ENCODE results near the gene MRPL11.

- TF ChIP-seq CTCF (IDR thresholded peaks at IDR 0.05 in 2 of 3, conservative IDR thresholded peaks at IDR 0.05 in 1 of 3; ENCODE audit: control insufficient read depth in 2 of 3, extremely low read depth in 1 of 3, insufficient read depth in 1 of 3, low read depth in 3 of 3, low read length in 3 of 3): no peak
- TF ChIP-seq USF2 (IDR thresholded peaks at IDR 0.05; ENCODE audit: borderline replicate concordance, low read depth, low read length): no peak
- no peak for TF ChIP-seq SUPT20H (IDR thresholded peaks at IDR 0.05; ENCODE audit: borderline replicate concordance, control insufficient read depth, low read depth, low read length)
- TF ChIP-seq CEBPB (IDR thresholded peaks at IDR 0.05; ENCODE audit: borderline replicate concordance in 1 of 2, low read depth in 2 of 2, low read length in 2 of 2): no peak
- TF ChIP-seq POLR2A (IDR thresholded peaks at IDR 0.05; ENCODE audit: low read depth, low read length): no peak
- no peak for TF ChIP-seq NFYB (IDR thresholded peaks at IDR 0.05; ENCODE audit: insufficient read depth, low read depth, low read length)
- no peak for TF ChIP-seq POLR2AphosphoS5 (IDR thresholded peaks at IDR 0.05; ENCODE audit: low read length)
- no peak for TF ChIP-seq MXI1 (IDR thresholded peaks at IDR 0.05; ENCODE audit: low read depth, low read length)
- no peak for TF ChIP-seq RFX5 (IDR thresholded peaks at IDR 0.05; ENCODE audit: low read depth, low read length)
- no peak for TF ChIP-seq GABPA (IDR thresholded peaks at IDR 0.05; ENCODE audit: low read depth)
- no peak for TF ChIP-seq EED (IDR thresholded peaks at IDR 0.05; ENCODE audit: low read depth)
- no peak for TF ChIP-seq PML (IDR thresholded peaks at IDR 0.05; ENCODE audit: low read length)
- TF ChIP-seq SUZ12 (IDR thresholded peaks at IDR 0.05; ENCODE audit: unreplicated experiment): no peak
Measured at GRCh38 chr11:66407651-66408050, 31.0 kb downstream of the MRPL11 start.

Measured in GM12878 (cell line).